Measurements from ENCODE around the gene ASPDH.

DNA sequence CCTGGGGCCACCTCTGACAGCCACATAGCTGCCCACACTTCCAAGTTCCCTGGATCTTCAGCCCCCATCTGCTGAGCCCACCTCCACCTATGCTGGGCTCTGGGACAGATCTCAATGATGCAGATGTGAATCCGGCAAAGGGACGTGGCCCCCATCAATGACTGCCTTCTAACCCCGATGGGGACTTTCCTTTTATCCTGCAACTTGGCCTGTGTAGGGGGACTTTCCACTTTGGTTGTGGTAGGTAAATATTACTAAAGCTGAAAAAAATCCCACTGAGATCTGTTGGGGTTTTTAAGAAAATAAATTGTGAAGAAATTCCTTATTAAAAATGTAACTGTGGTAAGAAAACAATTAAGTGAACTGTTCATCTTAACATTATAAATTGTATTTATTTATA is 20.8 kb upstream of the ASPDH start:
- no peak for TF ChIP-seq FOXP2 (optimal IDR thresholded peaks at IDR 0.05; ENCODE audit: borderline replicate concordance, extremely low read depth, extremely low read length, insufficient read depth)
- TF ChIP-seq, protein P1, sequence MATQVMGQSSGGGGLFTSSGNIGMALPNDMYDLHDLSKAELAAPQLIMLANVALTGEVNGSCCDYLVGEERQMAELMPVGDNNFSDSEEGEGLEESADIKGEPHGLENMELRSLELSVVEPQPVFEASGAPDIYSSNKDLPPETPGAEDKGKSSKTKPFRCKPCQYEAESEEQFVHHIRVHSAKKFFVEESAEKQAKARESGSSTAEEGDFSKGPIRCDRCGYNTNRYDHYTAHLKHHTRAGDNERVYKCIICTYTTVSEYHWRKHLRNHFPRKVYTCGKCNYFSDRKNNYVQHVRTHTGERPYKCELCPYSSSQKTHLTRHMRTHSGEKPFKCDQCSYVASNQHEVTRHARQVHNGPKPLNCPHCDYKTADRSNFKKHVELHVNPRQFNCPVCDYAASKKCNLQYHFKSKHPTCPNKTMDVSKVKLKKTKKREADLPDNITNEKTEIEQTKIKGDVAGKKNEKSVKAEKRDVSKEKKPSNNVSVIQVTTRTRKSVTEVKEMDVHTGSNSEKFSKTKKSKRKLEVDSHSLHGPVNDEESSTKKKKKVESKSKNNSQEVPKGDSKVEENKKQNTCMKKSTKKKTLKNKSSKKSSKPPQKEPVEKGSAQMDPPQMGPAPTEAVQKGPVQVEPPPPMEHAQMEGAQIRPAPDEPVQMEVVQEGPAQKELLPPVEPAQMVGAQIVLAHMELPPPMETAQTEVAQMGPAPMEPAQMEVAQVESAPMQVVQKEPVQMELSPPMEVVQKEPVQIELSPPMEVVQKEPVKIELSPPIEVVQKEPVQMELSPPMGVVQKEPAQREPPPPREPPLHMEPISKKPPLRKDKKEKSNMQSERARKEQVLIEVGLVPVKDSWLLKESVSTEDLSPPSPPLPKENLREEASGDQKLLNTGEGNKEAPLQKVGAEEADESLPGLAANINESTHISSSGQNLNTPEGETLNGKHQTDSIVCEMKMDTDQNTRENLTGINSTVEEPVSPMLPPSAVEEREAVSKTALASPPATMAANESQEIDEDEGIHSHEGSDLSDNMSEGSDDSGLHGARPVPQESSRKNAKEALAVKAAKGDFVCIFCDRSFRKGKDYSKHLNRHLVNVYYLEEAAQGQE (IDR thresholded peaks at IDR 0.05; ENCODE audit: insufficient read depth in 1 of 2, low read depth in 2 of 2, low read length in 2 of 2), result no peak
